GM10248 (cell line): ENCODE measurements around the gene PTPN21.

Experiments
- CTCF ChIA-PET: fragments of 300-600 bp; sonication (Branson Sonifier 250); formaldehyde crosslinking; extraction: SDS; loops from one replicate; lab custom pipeline; 2021; ENCODE audit warnings: antibody characterized with exemption; lab: Yijun Ruan, JAX
- POLR2A ChIA-PET: fragments of 350-650 bp; sonication (Branson Sonifier 250); formaldehyde crosslinking; extraction: SDS; loops from one replicate; lab custom pipeline; 2020; ENCODE audit warnings: antibody characterized with exemption; lab: Yijun Ruan, JAX
- DNase-seq: peaks from one replicate; pipeline ENCODE4 v3.0.0; 2012; ENCODE audit errors: extremely low spot score
- TF ChIP-seq, protein P1 (sequence below): IDR thresholded peaks from 2 replicates; pipeline ENCODE4 v1.5.1; 2012; ENCODE audit warnings: mild to moderate bottlenecking, low read depth; ENCODE audit errors: extremely low read depth, missing control alignments, control extremely low read depth

PTPN21 gene

GRCh38 chr14:88554457-88555286 is at the start of gene PTPN21:
PTPN21 (minus strand) TSS chr14:88555007; CDS start chr14:88550417, 4,590 bp downstream.
- ChIA-PET CTCF (no interaction called here), POLR2A (no interaction called here)
- TF ChIP-seq, protein P1, sequence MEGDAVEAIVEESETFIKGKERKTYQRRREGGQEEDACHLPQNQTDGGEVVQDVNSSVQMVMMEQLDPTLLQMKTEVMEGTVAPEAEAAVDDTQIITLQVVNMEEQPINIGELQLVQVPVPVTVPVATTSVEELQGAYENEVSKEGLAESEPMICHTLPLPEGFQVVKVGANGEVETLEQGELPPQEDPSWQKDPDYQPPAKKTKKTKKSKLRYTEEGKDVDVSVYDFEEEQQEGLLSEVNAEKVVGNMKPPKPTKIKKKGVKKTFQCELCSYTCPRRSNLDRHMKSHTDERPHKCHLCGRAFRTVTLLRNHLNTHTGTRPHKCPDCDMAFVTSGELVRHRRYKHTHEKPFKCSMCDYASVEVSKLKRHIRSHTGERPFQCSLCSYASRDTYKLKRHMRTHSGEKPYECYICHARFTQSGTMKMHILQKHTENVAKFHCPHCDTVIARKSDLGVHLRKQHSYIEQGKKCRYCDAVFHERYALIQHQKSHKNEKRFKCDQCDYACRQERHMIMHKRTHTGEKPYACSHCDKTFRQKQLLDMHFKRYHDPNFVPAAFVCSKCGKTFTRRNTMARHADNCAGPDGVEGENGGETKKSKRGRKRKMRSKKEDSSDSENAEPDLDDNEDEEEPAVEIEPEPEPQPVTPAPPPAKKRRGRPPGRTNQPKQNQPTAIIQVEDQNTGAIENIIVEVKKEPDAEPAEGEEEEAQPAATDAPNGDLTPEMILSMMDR: no peak
- DNase-seq: peak; percentile 46

DNA sequence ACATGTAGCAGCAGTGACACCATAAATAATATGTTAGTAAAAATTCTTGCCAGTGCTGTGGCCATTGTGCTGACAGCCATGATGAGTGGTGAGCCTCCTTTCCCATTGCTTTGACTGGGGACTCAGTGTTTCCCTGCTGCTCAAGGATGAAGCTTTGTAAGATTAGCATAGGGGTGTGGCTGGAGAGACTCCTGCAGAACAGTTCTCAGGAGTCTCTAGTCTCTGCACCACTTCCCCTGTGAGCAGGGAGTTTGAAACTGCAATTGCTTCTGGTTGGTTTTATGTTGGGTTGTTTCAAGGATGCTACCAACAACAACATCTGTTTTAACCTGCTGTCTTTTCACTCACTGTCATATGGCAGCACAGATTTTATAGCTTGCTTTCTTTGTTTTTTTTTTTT is 49.4 kb upstream of the PTPN21 start:
- CTCF ChIA-PET: interaction anchor here (1.1 to 2.9 kb wide), 2 partner anchors 9 to 35 kb away, joined by 3 to 12 read pairs; no protein-coding TSS in a partner anchor

GRCh38 chr14:88599761-88600439 is 45.1 kb upstream of the PTPN21 start:
- CTCF ChIA-PET: interaction anchor here (1.0 to 1.2 kb wide), 2 partner anchors 13 to 18 kb away, joined by 3 to 4 read pairs; no protein-coding TSS in a partner anchor
- POLR2A ChIA-PET: no interaction called here
- peak; percentile 73 for DNase-seq
- TF ChIP-seq, protein P1: no peak

More for the DNA sequence above, 49.4 kb upstream of the PTPN21 start:
- DNase-seq: no peak
- TF ChIP-seq, protein P1: no peak
- POLR2A ChIA-PET: no interaction called here

DNA sequence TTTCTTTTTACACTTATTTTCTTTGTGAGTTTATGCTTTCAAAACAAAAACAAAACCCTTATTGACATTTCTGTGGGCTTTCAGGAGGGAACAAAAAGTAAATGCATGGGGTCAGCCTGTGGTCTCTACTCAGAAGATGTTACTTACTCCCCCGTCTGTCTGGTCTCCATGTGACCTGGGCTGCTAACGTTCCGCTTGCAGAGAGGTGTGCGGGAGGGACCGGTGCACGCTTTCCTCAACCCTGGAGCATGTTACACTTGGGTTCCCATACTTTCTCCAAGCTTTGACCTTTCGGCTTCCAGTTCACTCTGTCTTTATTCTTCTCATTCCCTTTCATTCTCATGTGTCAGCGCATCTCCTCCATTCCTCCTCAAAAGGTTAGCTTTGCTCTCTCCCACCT is 44.5 kb upstream of the PTPN21 start:
- TF ChIP-seq, protein P1: no peak
- DNase-seq: peak; percentile 39
- POLR2A ChIA-PET: no interaction called here
- CTCF ChIA-PET: interaction anchor here (1.0 to 1.5 kb wide), 3 partner anchors 14 to 19 kb away, joined by 3 to 4 read pairs (median 3); no protein-coding TSS in a partner anchor

DNA sequence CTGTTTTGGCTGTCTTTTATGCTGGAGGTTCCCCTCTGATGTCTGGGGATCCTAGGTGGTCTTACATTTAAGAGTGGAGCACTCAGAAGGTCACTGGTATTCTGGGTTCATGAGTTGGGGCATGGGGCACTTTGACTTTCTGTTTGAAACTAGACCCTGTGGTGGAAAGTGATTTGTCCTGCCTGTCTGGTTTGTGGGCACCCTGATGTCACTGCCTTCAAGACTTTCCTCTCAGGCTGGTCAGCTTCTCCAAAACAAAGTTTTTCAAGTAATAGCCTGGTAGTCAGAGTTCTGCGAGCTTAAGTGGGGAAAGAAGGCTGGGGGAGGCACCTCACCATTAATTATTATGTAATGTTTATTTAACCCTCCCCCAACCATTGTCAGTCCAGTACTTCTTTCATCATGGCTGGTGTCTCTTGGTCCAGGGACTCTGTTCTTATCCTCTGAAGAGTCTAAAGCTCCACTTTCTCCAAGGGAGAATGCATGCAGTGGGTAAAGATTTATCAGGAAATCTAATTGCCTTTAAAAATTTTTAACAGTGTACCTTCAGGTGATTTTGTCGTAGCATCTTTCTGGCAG is 43.4 kb upstream of the PTPN21 start:
- DNase-seq: no peak
- CTCF ChIA-PET: interaction anchor here (1.1 to 1.5 kb wide), 4 partner anchors 13 to 69 kb away, joined by 3 to 4 read pairs (median 4); no protein-coding TSS in a partner anchor
- TF ChIP-seq, protein P1: no peak
- POLR2A ChIA-PET: no interaction called here

GRCh38 chr14:88597601-88598000 is 42.8 kb upstream of the PTPN21 start:
- no peak for DNase-seq
- ChIA-PET CTCF (interaction anchor here (1.1 to 1.3 kb wide), 3 partner anchors 13 to 70 kb away, joined by 3 to 4 read pairs (median 4); no protein-coding TSS in a partner anchor), POLR2A (no interaction called here)
- TF ChIP-seq, protein P1: no peak
